Measurements from ENCODE around the gene GOLGA6L7.

- TF ChIP-seq, protein P1, sequence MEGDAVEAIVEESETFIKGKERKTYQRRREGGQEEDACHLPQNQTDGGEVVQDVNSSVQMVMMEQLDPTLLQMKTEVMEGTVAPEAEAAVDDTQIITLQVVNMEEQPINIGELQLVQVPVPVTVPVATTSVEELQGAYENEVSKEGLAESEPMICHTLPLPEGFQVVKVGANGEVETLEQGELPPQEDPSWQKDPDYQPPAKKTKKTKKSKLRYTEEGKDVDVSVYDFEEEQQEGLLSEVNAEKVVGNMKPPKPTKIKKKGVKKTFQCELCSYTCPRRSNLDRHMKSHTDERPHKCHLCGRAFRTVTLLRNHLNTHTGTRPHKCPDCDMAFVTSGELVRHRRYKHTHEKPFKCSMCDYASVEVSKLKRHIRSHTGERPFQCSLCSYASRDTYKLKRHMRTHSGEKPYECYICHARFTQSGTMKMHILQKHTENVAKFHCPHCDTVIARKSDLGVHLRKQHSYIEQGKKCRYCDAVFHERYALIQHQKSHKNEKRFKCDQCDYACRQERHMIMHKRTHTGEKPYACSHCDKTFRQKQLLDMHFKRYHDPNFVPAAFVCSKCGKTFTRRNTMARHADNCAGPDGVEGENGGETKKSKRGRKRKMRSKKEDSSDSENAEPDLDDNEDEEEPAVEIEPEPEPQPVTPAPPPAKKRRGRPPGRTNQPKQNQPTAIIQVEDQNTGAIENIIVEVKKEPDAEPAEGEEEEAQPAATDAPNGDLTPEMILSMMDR (IDR thresholded peaks at IDR 0.05; ENCODE audit: extremely low read depth in 1 of 2, insufficient read depth in 1 of 2, low read depth in 1 of 2, low read length in 2 of 2) = no peak
- no peak for TF ChIP-seq POLR2A (IDR thresholded peaks at IDR 0.05; ENCODE audit: low read depth, low read length)
- TF ChIP-seq POLR2AphosphoS5 (IDR thresholded peaks at IDR 0.05; ENCODE audit: insufficient read depth, low read depth, low read length) = no peak
Observed at GRCh38 chr15:28871168-28871567, 22.7 kb upstream of the GOLGA6L7 start.
